GM23338 (cell line): ENCODE measurements around the gene PSMD2. TPM values are rescaled to one million over a fixed set of nuclear protein-coding genes. Genes with fewer than 3 reads are reported as not detected.

Experiments used
- ATAC-seq: fragments of 200-7000 bp; cut with Tn5 transposase; 3 replicates; pipeline ENCODE4 v1.9.1; 2020
- DNase-seq: peaks from one replicate; pipeline ENCODE4 v3.0.0-alpha.2; 2015; ENCODE audit warnings: low spot score
- H2AFZ ChIP-seq: fragments of 200-600 bp; sonication (generic); 2 replicates; pipeline ENCODE4 v1.8.0; 2016; ENCODE audit warnings: antibody characterized with exemption, mild to moderate bottlenecking, moderate library complexity
- H3F3A ChIP-seq: fragments of 200-600 bp; sonication (generic); replicated peaks from 2 replicates; pipeline ENCODE4 v1.8.0; 2017; ENCODE audit warnings: antibody characterized with exemption, mixed run types, low read depth
- H3K27ac ChIP-seq: fragments of 200-600 bp; sonication (generic); 2 replicates; pipeline ENCODE4 v1.6.1; 2016; ENCODE audit warnings: low read depth
- H3K27me3 ChIP-seq: fragments of 200-600 bp; sonication (generic); 2 replicates; pipeline ENCODE4 v1.8.0; 2016; ENCODE audit warnings: mild to moderate bottlenecking, mixed run types, moderate library complexity; ENCODE audit not compliant: insufficient read depth
- H3K36me3 ChIP-seq: fragments of 200-600 bp; sonication (generic); 2 replicates; pipeline ENCODE4 v1.8.0; 2016; ENCODE audit warnings: mild to moderate bottlenecking; ENCODE audit not compliant: insufficient read depth
- H3K4me1 ChIP-seq: fragments of 200-600 bp; sonication (generic); 2 replicates; pipeline ENCODE4 v1.8.0; 2016; ENCODE audit warnings: mild to moderate bottlenecking, moderate library complexity; ENCODE audit not compliant: insufficient read depth
- H3K4me2 ChIP-seq: fragments of 200-600 bp; sonication (generic); 2 replicates; pipeline ENCODE4 v1.7.1; 2017; ENCODE audit warnings: mixed run types
- H3K4me3 ChIP-seq: fragments of 200-600 bp; sonication (generic); 2 replicates; pipeline ENCODE4 v1.6.1; 2016; ENCODE audit warnings: mixed run types
- H3K79me2 ChIP-seq: fragments of 200-600 bp; sonication (generic); replicated peaks from 2 replicates; pipeline ENCODE4 v1.8.0; 2017; ENCODE audit warnings: mild to moderate bottlenecking; ENCODE audit not compliant: insufficient read depth
- H3K9me2 ChIP-seq: fragments of 200-600 bp; sonication (generic); 2 replicates; pipeline ENCODE4 v1.8.0; 2017; ENCODE audit not compliant: insufficient read depth
- H4K20me1 ChIP-seq: fragments of 200-600 bp; sonication (generic); replicated peaks from 2 replicates; pipeline ENCODE4 v1.8.0; 2017; ENCODE audit warnings: mild to moderate bottlenecking; ENCODE audit not compliant: insufficient read depth
- H3K27ac Mint-ChIP-seq: 2 replicates; pipeline ENCODE4 v1.8.0; 2020; ENCODE audit warnings: inconsistent platforms, mild to moderate bottlenecking, moderate library complexity, mixed read lengths
- H3K27me3 Mint-ChIP-seq: 3 replicates; pipeline ENCODE4 v1.8.0; 2022; ENCODE audit warnings: low read depth, mild to moderate bottlenecking, moderate library complexity, mixed read lengths, inconsistent platforms; ENCODE audit not compliant: insufficient read depth, poor library complexity
- H3K36me3 Mint-ChIP-seq: 3 replicates; pipeline ENCODE4 v1.8.0; 2021; ENCODE audit warnings: low read depth, mild to moderate bottlenecking, inconsistent platforms, moderate library complexity, mixed read lengths
- H3K4me1 Mint-ChIP-seq: 3 replicates; pipeline ENCODE4 v1.8.0; 2020; ENCODE audit warnings: mild to moderate bottlenecking, inconsistent platforms, mixed read lengths
- H3K4me3 Mint-ChIP-seq: 3 replicates; pipeline ENCODE4 v1.8.0; 2021; ENCODE audit warnings: moderate library complexity, mild to moderate bottlenecking, inconsistent platforms, mixed read lengths
- H3K9me3 Mint-ChIP-seq: 3 replicates; pipeline ENCODE4 v1.8.0; 2020; ENCODE audit warnings: moderate library complexity, mild to moderate bottlenecking, inconsistent platforms, mixed read lengths
- CREB1 ChIP-seq: fragments of 250-450 bp; sonication (Bioruptor Pico); IDR thresholded peaks from 2 replicates; pipeline ENCODE4 v1.5.0; 2020; ENCODE audit warnings: low read depth, mild to moderate bottlenecking, moderate library complexity
- EZH2 ChIP-seq: fragments of 200-600 bp; sonication (generic); IDR thresholded peaks from one replicate; pipeline ENCODE4 v1.8.0; 2017; ENCODE audit warnings: antibody characterized with exemption, mild to moderate bottlenecking, low read depth; ENCODE audit not compliant: unreplicated experiment
- EZH2phosphoT487 ChIP-seq: fragments of 200-600 bp; sonication (generic); IDR thresholded peaks from one replicate; pipeline ENCODE4 v1.8.1; 2018; ENCODE audit warnings: antibody characterized with exemption; ENCODE audit not compliant: unreplicated experiment
- JUNB ChIP-seq: IDR thresholded peaks from one replicate; pipeline ENCODE4 v1.6.1; 2016; ENCODE audit warnings: antibody characterized with exemption; ENCODE audit not compliant: unreplicated experiment
- NANOG ChIP-seq: IDR thresholded peaks from 2 replicates; pipeline ENCODE4 v1.6.1; 2016; ENCODE audit warnings: antibody characterized with exemption, borderline replicate concordance
- POLR2AphosphoS5 ChIP-seq: IDR thresholded peaks from 2 replicates; pipeline ENCODE4 v1.6.1; 2016; ENCODE audit warnings: antibody characterized with exemption, low read depth
- REST ChIP-seq: IDR thresholded peaks from one replicate; pipeline ENCODE4 v1.6.1; 2018; ENCODE audit warnings: antibody characterized with exemption; ENCODE audit not compliant: unreplicated experiment
- STAT1 ChIP-seq: IDR thresholded peaks from one replicate; pipeline ENCODE4 v1.6.1; 2016; ENCODE audit warnings: antibody characterized with exemption; ENCODE audit not compliant: unreplicated experiment
- ZNF114 ChIP-seq: fragments of 250-450 bp; sonication (Bioruptor Pico); IDR thresholded peaks from 2 replicates; pipeline ENCODE4 v1.5.0; 2020; ENCODE audit warnings: mild to moderate bottlenecking, moderate library complexity
- ZNF331 ChIP-seq: fragments of 250-450 bp; sonication (Bioruptor Pico); IDR thresholded peaks from 2 replicates; pipeline ENCODE4 v1.5.0; 2020; ENCODE audit warnings: low read depth, mild to moderate bottlenecking, moderate library complexity
- polyA plus RNA-seq: library from polyadenylated mRNA; unstranded; fragments of >200 nt; fragmentation: Nextera tagmentation; extraction: Ambion mirVana; gene quantifications from 2 replicates; pipeline ENCODE4 v1.2.1, GENCODE V29; 2016
- total RNA-seq: library from RNA; depleted of rRNA; stranded (reverse); fragments of >200 nt; shearing (Covaris generic); gene quantifications from 2 replicates; pipeline ENCODE4 v1.2.3, GENCODE V29; 2014
- TF ChIP-seq, protein P1 (sequence below): IDR thresholded peaks from 2 replicates; pipeline ENCODE4 v1.6.1; 2016; ENCODE audit warnings: antibody characterized with exemption
- TF ChIP-seq, protein P2 (sequence below), 2 experiments: fragments of 200-600 bp in 1 of 2; sonication (generic) in 1 of 2; conservative IDR thresholded peaks; 2 replicates each; pipeline versions ENCODE4 v1.5.1 to v1.6.1; 2016 to 2017; ENCODE audit warnings: antibody characterized with exemption in 2 of 2, low read depth in 2 of 2, mild to moderate bottlenecking in 2 of 2, moderate library complexity in 1 of 2
- TF ChIP-seq, protein P3 (sequence below): fragments of 250-450 bp; sonication (Bioruptor Pico); IDR thresholded peaks from 2 replicates; pipeline ENCODE4 v1.5.0; 2020; ENCODE audit warnings: mild to moderate bottlenecking, moderate library complexity

Gene PSMD2
- total and polyA plus RNA-seq, 2 experiments from 2014 or later: 117 to 507 TPM

DNA sequence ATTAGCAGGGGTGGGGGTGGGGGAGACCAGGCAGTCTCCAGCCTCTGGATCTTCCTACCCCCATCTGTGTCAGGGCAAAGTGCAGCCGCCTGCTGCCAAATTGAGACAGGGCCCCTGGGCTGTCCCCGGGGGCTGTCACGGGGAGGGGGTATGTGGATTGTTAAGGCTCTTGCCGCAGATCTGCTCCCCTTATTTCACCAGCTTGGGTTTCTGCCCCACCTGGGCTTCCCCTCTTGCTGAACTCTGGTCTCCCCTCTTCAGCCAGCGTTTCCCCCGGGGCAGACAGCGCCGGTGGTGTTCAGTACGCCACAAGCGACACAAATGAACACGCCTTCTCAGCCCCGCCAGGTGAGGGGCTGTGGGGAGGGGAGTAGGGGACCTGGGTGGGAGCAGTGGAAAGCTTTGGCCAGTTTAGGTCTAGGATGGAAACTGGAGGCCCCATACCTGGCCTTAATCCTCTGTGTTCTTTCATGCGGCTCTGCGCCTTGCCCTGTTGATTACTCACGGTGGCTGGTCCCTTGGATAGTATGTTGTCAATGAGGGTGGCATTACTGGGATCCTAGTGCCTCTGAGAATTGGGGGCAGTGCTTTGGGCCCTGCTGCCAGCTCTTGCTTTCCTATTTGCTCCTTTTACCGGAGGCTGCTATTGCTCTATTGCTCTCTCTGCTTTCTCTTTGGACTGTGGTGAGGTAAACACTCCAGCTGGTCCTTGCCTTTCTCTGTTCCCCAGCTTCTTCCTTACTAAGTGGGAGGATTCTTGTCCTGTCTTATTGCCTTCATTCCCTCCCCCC lies 17.0 kb downstream of the PSMD2 start:
- Mint-ChIP-seq H3K36me3 (peaks cover 52% of the 10 kb centered on the region), H3K9me3 (no peaks in the 10 kb centered on the region), H3K4me1 (peaks cover 29% of the 10 kb centered on the region), H3K27ac (peak overlapping the region; percentile 83; the same call in 1 of the 2 replicates), H3K27me3 (peaks cover 22% of the 10 kb centered on the region), H3K4me3 (peak overlapping the region; percentile 92)
- DNase-seq: no peak
- H3K27ac ChIP-seq: no peak overlapping the region
- H3K4me3 ChIP-seq: peak overlapping the region; percentile 92
- H4K20me1 ChIP-seq: peaks cover 47% of the 10 kb centered on the region
- H3F3A ChIP-seq: peaks cover 8% of the 10 kb centered on the region; the same call in 1 of the 2 replicates
- no peak for TF ChIP-seq CREB1 (CRISPR knock-in tag)
- TF ChIP-seq NANOG: no peak
- no peak for TF ChIP-seq JUNB
- TF ChIP-seq, protein P1, sequence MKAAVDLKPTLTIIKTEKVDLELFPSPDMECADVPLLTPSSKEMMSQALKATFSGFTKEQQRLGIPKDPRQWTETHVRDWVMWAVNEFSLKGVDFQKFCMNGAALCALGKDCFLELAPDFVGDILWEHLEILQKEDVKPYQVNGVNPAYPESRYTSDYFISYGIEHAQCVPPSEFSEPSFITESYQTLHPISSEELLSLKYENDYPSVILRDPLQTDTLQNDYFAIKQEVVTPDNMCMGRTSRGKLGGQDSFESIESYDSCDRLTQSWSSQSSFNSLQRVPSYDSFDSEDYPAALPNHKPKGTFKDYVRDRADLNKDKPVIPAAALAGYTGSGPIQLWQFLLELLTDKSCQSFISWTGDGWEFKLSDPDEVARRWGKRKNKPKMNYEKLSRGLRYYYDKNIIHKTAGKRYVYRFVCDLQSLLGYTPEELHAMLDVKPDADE: no peak
- TF ChIP-seq, protein P2, sequence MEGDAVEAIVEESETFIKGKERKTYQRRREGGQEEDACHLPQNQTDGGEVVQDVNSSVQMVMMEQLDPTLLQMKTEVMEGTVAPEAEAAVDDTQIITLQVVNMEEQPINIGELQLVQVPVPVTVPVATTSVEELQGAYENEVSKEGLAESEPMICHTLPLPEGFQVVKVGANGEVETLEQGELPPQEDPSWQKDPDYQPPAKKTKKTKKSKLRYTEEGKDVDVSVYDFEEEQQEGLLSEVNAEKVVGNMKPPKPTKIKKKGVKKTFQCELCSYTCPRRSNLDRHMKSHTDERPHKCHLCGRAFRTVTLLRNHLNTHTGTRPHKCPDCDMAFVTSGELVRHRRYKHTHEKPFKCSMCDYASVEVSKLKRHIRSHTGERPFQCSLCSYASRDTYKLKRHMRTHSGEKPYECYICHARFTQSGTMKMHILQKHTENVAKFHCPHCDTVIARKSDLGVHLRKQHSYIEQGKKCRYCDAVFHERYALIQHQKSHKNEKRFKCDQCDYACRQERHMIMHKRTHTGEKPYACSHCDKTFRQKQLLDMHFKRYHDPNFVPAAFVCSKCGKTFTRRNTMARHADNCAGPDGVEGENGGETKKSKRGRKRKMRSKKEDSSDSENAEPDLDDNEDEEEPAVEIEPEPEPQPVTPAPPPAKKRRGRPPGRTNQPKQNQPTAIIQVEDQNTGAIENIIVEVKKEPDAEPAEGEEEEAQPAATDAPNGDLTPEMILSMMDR (conservative IDR thresholded peaks at IDR 0.05; ENCODE audit: low read depth in 2 of 2): no peak
- no peak for TF ChIP-seq STAT1
- no peak for TF ChIP-seq ZNF331 (CRISPR knock-in tag)
- TF ChIP-seq EZH2phosphoT487: no peak
- no peak for TF ChIP-seq ZNF114 (CRISPR knock-in tag)
- TF ChIP-seq POLR2AphosphoS5: no peak
- no peak for TF ChIP-seq REST
- TF ChIP-seq EZH2: no peak
- TF ChIP-seq, protein P3, sequence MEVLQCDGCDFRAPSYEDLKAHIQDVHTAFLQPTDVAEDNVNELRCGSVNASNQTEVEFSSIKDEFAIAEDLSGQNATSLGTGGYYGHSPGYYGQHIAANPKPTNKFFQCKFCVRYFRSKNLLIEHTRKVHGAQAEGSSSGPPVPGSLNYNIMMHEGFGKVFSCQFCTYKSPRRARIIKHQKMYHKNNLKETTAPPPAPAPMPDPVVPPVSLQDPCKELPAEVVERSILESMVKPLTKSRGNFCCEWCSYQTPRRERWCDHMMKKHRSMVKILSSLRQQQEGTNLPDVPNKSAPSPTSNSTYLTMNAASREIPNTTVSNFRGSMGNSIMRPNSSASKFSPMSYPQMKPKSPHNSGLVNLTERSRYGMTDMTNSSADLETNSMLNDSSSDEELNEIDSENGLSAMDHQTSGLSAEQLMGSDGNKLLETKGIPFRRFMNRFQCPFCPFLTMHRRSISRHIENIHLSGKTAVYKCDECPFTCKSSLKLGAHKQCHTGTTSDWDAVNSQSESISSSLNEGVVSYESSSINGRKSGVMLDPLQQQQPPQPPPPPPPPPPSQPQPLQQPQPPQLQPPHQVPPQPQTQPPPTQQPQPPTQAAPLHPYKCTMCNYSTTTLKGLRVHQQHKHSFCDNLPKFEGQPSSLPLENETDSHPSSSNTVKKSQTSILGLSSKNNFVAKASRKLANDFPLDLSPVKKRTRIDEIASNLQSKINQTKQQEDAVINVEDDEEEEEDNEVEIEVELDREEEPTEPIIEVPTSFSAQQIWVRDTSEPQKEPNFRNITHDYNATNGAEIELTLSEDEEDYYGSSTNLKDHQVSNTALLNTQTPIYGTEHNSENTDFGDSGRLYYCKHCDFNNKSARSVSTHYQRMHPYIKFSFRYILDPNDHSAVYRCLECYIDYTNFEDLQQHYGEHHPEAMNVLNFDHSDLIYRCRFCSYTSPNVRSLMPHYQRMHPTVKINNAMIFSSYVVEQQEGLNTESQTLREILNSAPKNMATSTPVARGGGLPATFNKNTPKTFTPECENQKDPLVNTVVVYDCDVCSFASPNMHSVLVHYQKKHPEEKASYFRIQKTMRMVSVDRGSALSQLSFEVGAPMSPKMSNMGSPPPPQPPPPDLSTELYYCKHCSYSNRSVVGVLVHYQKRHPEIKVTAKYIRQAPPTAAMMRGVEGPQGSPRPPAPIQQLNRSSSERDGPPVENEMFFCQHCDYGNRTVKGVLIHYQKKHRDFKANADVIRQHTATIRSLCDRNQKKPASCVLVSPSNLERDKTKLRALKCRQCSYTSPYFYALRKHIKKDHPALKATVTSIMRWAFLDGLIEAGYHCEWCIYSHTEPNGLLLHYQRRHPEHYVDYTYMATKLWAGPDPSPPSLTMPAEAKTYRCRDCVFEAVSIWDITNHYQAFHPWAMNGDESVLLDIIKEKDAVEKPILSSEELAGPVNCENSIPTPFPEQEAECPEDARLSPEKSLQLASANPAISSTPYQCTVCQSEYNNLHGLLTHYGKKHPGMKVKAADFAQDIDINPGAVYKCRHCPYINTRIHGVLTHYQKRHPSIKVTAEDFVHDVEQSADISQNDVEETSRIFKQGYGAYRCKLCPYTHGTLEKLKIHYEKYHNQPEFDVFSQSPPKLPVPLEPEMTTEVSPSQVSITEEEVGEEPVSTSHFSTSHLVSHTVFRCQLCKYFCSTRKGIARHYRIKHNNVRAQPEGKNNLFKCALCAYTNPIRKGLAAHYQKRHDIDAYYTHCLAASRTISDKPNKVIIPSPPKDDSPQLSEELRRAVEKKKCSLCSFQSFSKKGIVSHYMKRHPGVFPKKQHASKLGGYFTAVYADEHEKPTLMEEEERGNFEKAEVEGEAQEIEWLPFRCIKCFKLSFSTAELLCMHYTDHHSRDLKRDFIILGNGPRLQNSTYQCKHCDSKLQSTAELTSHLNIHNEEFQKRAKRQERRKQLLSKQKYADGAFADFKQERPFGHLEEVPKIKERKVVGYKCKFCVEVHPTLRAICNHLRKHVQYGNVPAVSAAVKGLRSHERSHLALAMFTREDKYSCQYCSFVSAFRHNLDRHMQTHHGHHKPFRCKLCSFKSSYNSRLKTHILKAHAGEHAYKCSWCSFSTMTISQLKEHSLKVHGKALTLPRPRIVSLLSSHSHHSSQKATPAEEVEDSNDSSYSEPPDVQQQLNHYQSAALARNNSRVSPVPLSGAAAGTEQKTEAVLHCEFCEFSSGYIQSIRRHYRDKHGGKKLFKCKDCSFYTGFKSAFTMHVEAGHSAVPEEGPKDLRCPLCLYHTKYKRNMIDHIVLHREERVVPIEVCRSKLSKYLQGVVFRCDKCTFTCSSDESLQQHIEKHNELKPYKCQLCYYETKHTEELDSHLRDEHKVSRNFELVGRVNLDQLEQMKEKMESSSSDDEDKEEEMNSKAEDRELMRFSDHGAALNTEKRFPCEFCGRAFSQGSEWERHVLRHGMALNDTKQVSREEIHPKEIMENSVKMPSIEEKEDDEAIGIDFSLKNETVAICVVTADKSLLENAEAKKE: no peak
- H3K27me3 ChIP-seq: no peaks in the 10 kb centered on the region
- H3K79me2 ChIP-seq: peaks cover 61% of the 10 kb centered on the region
- H3K36me3 ChIP-seq: peaks cover 28% of the 10 kb centered on the region
- ATAC-seq: no peak; the same call in 2 of the 3 replicates
- no peaks in the 10 kb centered on the region for H3K9me2 ChIP-seq
- H3K4me1 ChIP-seq: peaks cover 11% of the 10 kb centered on the region
- peak overlapping the region; percentile 93 for H3K4me2 ChIP-seq
- no peak overlapping the region for H2AFZ ChIP-seq
